Measurements from ENCODE around the gene METTL21A.

DNA sequence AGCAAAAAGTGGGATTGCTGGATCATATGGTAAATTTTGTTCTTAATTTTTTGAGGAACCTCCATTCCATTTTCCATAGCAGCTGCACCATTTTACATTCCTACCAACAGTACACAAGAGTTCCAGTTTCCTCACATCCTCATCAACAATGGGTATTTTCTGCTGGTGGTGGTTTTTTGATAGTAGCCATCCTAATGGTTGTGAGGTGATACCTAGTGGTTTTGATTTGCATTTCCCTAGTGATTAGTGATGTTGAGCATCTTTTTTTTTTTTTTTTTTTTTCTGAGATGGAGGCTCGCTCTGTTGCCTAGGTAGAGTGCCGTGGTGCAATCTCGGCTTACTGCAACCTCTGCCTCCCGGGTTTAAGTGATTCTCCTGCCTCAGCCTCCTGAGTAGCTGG lies 30.5 kb downstream of the METTL21A start:
- TF ChIP-seq CTCF (IDR thresholded peaks at IDR 0.05): no peak
- TF ChIP-seq POLR2AphosphoS5 (IDR thresholded peaks at IDR 0.05): no peak
- TF ChIP-seq POLR2A (IDR thresholded peaks at IDR 0.05; ENCODE audit: low read depth): no peak
